GM12878 (cell line): ENCODE data around the gene SMCP.

ENCODE experiments used
- CBFB ChIP-seq: IDR thresholded peaks from 2 replicates; pipeline ENCODE4 v1.6.1; 2016; ENCODE audit warnings: antibody characterized with exemption, low read depth
- CEBPB ChIP-seq, 2 experiments: fragments of 150-350 bp in 1 of 2; IDR thresholded peaks; 2 replicates each; pipeline ENCODE4 v1.6.1; 2012 to 2014; ENCODE audit warnings: low read depth in 2 of 2, low read length in 2 of 2, borderline replicate concordance in 1 of 2, inconsistent platforms in 1 of 2
- CTCF ChIP-seq, 3 experiments: IDR thresholded peaks in 2 of 3; conservative IDR thresholded peaks in 1 of 3; 2 replicates each; pipeline ENCODE4 v1.5.1; 2011; ENCODE audit warnings: low read depth in 3 of 3, low read length in 3 of 3, mild to moderate bottlenecking in 3 of 3, control low read depth in 2 of 3, moderate library complexity in 2 of 3, inconsistent platforms in 1 of 3, mixed read lengths in 1 of 3; ENCODE audit not compliant: control insufficient read depth in 2 of 3, insufficient read depth in 1 of 3; ENCODE audit errors: extremely low read depth in 1 of 3
- POLR2A ChIP-seq: IDR thresholded peaks from 2 replicates; pipeline ENCODE4 v1.6.1; 2011; ENCODE audit warnings: low read depth, mild to moderate bottlenecking, low read length
- RAD21 ChIP-seq: IDR thresholded peaks from 2 replicates; pipeline ENCODE4 v1.6.1; 2011; ENCODE audit warnings: mild to moderate bottlenecking, low read depth, low read length, moderate library complexity; ENCODE audit not compliant: insufficient read depth
- RELA ChIP-seq: fragments of 450-650 bp; IDR thresholded peaks from 2 replicates; pipeline ENCODE4 v1.8.0; 2014; ENCODE audit warnings: borderline replicate concordance; ENCODE audit not compliant: partially characterized antibody
- RFX5 ChIP-seq: IDR thresholded peaks from 2 replicates; pipeline ENCODE4 v1.6.1; 2011; ENCODE audit warnings: low read depth, low read length, improper control_type of control experiment
- SIX5 ChIP-seq: IDR thresholded peaks from 2 replicates; pipeline ENCODE4 v1.6.1; 2011; ENCODE audit warnings: mild to moderate bottlenecking, low read depth, low read length, moderate library complexity; ENCODE audit not compliant: severe bottlenecking
- SMC3 ChIP-seq: IDR thresholded peaks from 2 replicates; pipeline ENCODE4 v1.6.1; 2011; ENCODE audit warnings: low read length, improper control_type of control experiment, borderline replicate concordance
- SP1 ChIP-seq: IDR thresholded peaks from one replicate; pipeline ENCODE4 v1.6.1; 2011; ENCODE audit warnings: low read depth, low read length
- SPI1 ChIP-seq: IDR thresholded peaks from 2 replicates; pipeline ENCODE4 v1.6.1; 2011; ENCODE audit warnings: low read depth, mild to moderate bottlenecking, low read length, moderate library complexity, borderline replicate concordance; ENCODE audit not compliant: insufficient read depth
- SUZ12 ChIP-seq: fragments of 200-600 bp; sonication (generic); IDR thresholded peaks from one replicate; pipeline ENCODE4 v1.6.1; 2018; ENCODE audit warnings: antibody characterized with exemption, mild to moderate bottlenecking; ENCODE audit not compliant: unreplicated experiment
- TF ChIP-seq, protein P1 (sequence below): IDR thresholded peaks from 2 replicates; pipeline ENCODE4 v1.6.1; 2011; ENCODE audit warnings: low read depth, low read length, improper control_type of control experiment, borderline replicate concordance
- TF ChIP-seq, protein P2 (sequence below): IDR thresholded peaks from 2 replicates; pipeline ENCODE4 v1.6.1; 2012; ENCODE audit warnings: low read depth, low read length, improper control_type of control experiment

GRCh38 chr1:152899027-152899426, 20.9 kb downstream of the SMCP start:
- TF ChIP-seq, protein P1, sequence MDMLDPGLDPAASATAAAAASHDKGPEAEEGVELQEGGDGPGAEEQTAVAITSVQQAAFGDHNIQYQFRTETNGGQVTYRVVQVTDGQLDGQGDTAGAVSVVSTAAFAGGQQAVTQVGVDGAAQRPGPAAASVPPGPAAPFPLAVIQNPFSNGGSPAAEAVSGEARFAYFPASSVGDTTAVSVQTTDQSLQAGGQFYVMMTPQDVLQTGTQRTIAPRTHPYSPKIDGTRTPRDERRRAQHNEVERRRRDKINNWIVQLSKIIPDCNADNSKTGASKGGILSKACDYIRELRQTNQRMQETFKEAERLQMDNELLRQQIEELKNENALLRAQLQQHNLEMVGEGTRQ = no peak
- TF ChIP-seq CTCF (IDR thresholded peaks at IDR 0.05 in 2 of 3, conservative IDR thresholded peaks at IDR 0.05 in 1 of 3; ENCODE audit: control insufficient read depth in 2 of 3, extremely low read depth in 1 of 3, insufficient read depth in 1 of 3, low read depth in 3 of 3, low read length in 3 of 3) (no peak), CEBPB (IDR thresholded peaks at IDR 0.05; ENCODE audit: borderline replicate concordance in 1 of 2, low read depth in 2 of 2, low read length in 2 of 2) (no peak), RELA (no peak), SIX5 (no peak), SUZ12 (no peak), CBFB (no peak), RAD21 (no peak), SMC3 (no peak), SPI1 (no peak), RFX5 (no peak), POLR2A (no peak), SP1 (no peak)
- TF ChIP-seq, protein P2, sequence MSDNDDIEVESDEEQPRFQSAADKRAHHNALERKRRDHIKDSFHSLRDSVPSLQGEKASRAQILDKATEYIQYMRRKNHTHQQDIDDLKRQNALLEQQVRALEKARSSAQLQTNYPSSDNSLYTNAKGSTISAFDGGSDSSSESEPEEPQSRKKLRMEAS = no peak
